Kidney capillary endothelial cell (primary cell): ENCODE measurements around the gene ZFP3.
"Not testable (repeated sequence)": the region's sequence is repeated elsewhere in the genome, so short reads cannot be mapped to it uniquely, and the experiment has no call there.

Source experiments
- DNase-seq: peaks from one replicate; pipeline ENCODE4 v3.0.0-alpha.2; 2018; ENCODE audit warnings: low spot score

The ZFP3 gene

GRCh38 chr17:5124896-5125295, 46.6 kb downstream of the ZFP3 start:
- DNase-seq = not testable (repeated sequence)

DNA sequence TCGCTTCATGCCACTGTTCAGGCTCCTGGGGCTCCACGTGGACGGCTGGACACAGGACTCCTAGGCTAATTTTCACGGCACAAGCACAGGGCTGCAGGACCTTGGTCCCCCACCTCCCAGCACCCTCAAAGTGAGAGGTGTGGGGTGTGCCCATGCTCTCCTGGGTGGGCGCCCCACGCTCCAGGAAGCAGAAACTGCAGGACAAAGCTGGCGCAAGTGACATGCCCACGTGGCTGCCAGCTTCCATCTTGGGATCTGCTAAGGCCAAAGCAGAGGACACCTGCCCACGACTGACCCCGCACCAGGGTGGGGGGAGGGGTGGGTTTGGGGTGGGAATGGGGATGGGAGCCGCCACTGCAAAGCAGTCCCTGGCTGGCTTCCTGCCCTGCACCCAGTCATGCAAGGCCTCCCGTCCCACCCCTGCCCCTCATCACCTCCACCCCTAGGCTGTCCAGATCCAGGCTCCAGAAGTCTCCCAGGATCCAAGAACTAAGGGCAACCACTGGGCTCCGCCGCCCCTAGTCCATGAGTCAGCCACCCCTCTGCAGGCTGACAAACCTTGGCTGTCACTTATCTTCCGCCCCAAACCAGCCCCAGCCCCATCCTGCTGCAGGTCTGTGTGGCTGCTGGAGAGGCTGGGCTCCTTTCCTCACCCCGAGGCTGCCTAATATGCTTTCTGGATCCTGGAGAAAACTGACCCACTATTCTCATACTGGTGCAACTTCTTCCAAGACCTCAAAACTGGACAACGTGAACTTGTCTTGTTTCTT, 48.6 kb downstream of the ZFP3 start:
- no peak for DNase-seq

DNA sequence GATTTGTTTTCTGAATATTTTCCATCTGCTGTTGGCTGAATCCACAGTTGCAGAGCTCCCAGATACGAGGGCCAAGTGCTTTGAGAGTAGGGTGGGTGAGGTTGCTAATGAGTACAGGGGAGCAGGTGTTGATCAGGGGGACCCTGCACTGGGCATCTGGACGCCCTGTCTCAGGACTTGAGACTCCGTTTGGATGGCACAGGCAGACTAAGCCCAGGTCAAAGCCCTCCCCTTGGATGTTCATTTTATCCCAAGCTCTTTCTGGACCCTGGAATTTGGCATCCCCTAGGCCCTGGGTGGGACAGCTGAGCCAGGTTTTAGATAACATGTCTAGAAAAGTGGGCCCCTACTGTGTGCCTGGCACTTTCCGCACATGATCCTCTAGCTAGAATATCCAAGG, 49.6 kb downstream of the ZFP3 start:
- no peak for DNase-seq

DNA sequence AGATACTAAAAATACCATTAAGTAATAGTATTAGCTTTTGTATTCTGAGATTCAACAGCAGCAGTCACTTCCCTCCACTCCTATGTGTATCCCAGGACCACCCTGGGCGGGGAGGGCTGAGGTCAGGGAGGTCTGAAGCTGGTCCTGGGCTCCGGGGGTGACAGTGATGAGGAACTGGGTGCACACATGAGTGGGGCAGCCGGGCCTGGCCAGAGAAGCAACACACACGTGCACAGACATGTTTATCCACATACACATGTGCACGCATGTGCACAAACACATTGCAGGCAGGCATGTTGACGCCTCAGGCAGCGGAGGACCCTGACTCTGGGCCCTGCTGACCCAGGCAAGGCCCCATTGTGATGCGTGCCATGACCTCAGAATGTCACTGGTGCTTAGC, 50.1 kb downstream of the ZFP3 start:
- not testable (repeated sequence) for DNase-seq

GRCh38 chr17:5128905-5129535, 50.8 kb downstream of the ZFP3 start:
- DNase-seq = no peak

DNA sequence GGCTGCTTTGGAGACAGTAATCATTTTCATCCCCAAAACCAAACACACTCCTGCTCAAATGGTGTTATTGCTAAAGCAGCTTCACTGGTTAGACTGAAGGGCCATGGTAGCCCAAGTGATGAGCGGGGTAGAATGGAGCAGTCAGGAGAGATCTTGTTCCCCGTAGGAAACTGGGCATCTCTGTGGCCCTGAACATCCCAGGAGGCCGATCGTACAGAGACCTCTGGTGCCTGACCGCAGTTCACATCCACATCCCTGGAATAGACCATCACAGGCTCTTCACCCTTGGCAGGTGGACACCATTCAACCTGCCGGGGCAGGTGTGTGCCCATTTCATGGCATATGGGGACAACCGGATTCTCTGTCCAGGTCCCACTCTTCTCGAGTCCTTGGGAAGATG, 51.5 kb downstream of the ZFP3 start:
- DNase-seq = not testable (repeated sequence)

DNA sequence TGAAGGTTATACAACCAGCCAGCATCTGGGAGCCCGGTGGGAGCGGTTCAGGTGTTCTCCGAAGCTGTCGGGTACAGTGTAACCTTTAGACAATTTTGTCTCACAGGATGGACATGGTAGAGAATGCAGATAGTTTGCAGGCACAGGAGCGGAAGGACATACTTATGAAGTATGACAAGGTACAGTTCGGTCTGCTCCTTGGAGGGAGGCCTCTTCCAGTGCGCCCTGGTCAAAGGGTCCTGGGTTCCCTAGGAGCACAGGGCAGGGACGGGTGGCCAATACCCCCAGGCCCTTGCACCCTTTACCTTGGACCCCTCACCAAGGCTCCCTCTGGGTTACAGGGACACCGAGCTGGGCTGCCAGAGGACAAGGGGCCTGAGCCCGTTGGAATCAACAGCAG, 52.0 kb downstream of the ZFP3 start:
- DNase-seq = not testable (repeated sequence)

DNA sequence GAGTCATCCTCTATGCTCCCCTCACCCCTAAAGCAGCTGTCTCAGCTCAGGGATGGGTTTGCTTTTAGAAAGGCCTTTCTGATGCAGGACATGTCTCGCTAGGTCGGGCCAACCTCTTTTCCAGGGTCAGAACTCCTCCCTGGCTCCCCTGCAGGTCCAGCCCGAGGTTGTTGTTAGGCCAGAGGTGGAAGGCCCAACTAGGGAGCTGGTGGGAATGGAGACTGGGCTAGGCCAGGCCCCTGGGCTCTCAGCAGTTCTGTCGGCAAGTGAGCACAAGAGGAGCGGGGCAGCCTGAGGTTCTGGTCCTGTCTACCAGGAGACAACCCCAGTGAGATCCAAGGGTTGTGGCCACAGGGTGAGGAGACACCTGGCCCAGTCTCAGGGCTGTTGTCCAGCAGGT, 52.4 kb downstream of the ZFP3 start:
- DNase-seq = not testable (repeated sequence)

- no peak for DNase-seq
Observed at GRCh38 chr17:5131146-5131715, 53.0 kb downstream of the ZFP3 start.

DNA sequence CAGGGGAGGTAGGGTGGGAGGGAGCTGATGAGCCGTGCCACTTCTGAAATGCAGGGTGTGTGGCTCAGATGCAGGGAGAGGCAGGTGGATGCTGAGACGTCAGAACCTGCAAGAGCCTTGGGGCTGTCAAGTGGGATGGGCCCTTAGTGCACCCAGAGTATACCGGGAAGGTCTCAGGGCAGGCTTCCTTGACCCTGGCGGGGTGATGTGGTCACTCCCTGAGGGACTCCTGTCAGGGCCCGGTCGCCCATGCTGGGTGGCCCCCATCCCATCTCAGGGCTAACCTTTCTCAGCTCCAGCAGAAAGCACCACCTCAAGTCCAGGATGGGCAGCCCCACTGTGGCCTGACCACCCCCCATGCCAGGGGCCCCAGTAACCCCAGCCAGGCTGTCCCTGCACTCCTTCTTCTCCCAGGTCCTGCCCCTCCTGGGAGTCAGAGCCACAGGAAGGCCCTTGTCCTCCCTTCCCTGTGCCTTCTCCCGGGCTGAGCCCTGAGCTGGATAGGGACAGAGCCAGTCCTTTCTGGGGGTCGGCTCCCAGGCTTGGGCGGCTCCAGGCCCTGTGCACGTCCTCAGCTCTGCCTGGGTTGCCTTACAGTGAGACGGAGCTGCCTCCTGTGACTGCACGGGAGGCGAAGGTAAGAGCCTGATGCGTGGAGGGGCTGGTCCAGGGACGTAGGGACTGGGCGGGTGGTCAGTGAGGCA, 53.7 kb downstream of the ZFP3 start:
- DNase-seq = not testable (repeated sequence)

DNA sequence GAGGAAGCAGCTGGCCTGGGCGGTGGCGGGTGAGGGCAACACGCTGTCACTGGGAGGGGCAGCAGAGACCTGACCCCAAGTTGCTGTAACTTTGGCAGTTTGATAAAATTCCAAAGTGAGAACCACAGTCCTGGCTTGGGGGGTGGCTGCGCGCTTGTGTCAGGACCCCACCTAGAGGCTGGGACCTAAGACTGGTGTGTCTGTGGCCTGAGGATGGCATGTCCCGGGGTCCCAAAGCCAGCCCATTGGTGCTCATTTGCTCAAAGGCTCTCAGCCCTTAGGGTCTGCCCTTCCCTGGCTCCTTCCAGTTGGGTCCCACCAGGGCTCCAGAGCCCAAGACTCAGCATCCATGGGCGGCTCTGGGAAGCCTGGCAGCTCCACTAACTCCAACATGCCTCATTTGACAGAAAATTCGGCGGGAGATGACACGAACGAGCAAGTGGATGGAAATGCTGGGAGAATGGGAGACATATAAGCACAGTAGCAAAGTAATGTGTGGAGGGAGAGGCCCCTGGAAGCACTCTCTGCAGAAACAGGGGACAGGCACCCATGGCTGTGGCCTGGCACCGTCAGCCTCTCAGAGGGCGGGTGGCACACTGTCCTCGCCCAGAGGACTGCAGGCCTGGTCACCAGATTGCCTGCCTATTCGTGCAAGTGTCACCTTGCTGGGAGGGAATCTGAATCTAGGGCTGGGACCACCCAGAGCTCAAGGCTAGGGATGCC, 54.4 kb downstream of the ZFP3 start:
- not testable (repeated sequence) for DNase-seq

DNA sequence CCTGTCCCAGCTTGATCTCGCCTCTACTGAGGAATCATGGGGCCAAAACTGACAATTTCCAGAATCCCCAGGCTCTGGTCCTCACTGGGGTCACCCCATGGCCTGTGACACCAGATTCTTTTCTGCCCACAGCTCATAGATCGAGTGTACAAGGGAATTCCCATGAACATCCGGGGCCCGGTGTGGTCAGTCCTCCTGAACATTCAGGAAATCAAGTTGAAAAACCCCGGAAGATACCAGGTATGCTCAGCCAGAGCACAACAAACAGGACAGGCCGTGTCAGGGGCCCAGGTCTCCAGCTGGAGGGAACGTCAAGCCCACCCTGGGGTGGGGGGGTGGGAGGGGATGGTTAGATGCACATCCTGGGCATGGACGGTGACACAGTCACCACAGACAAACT, 55.0 kb downstream of the ZFP3 start:
- no peak for DNase-seq

- not testable (repeated sequence) for DNase-seq
Observed at GRCh38 chr17:5133961-5134360, 55.7 kb downstream of the ZFP3 start.

DNA sequence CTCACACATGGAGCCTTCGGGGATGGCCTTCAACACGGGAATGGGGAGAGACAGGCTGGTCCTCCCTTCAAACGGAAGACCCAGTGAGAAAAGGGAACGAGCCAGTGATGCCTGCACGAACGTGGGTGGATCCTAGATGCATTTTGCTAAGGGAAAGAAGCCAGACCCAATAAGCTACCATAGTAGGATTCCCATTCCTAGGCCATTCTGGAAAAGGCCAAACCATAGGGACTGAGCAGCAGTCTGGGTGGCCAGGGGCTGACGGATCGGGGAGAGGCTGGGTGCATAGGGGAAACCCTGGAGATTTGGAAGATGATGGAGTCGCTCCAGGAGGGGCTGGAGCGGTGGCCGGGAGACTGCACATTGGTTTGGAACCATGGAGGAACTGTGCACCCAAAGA, 56.3 kb downstream of the ZFP3 start:
- DNase-seq = not testable (repeated sequence)

GRCh38 chr17:5135131-5135712, 57.0 kb downstream of the ZFP3 start:
- not testable (repeated sequence) for DNase-seq

DNA sequence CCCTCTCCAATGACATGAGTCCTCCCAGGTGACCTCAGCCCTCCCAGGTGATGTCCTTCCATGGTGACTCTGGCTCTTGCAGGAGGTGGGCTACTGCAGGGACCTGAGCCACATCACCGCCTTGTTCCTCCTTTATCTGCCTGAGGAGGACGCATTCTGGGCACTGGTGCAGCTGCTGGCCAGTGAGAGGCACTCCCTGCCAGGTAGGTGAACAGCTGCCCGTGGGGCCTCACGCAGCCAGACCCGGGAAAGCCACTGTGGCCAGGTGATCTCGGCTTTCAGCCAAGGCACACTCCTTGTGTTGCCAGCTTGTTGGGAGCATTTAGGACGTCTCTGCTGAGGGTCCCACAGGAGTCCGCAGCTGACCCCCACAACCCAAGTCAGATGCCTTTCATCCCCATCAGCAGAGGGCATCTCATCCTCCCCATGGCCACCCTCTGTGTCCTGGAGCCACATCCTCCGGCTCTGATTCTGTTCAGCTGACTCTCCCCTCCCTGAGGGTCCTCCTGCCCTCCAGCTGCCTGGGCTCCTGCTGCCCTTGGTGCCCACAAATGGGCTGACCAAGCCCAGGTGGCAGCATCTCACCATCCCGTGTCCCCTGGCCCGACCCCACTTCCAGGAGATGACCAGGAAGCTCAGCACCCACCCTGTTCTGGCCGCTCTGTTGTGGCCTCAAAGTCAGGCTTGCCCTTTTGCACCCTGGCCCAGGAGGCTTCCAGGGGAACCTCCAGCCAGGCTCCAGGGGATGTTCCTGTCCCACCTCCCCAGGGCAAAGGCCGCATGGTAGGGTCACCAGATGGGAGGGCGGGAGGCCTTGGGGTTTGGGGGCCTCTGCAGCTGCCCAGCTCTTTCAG, 57.7 kb downstream of the ZFP3 start:
- no peak for DNase-seq

DNA sequence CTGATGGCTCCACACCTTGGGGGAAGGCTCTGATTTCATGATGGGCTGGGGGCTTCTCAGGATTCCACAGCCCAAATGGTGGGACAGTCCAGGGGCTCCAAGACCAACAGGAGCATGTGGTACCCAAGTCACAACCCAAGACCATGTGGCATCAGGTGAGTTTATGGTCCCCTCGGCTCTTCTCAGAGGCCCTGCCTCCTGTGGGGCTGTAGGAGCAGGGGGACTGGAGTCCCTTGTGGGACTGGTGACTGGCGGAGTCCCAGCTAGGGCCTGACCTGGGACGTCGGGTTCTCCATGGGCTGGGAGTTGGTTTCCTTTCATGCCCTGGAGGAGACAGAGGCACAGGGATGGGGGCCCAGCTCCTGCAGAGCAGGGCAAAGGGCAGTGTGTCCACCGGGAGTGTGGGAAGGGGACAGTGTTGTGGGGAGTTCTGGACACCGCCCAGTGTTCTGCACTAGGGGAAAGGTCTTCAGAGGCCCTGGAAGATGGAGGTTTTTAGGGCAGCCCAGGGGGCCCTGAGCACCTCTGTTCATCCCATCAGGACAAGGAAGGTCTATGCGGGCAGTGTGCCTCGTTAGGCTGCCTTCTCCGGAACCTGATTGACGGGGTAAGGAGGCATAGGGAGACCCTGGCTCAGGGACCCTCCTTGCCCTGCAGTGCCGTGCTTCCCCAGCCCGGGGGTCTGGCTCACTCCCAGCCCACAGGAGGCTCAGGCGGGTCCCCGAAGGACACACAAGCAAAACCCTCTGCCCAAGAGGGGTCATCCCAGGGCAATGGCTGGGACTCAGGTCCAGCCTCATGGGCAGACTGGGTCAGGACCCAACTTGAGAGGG, 58.5 kb downstream of the ZFP3 start:
- not testable (repeated sequence) for DNase-seq

DNA sequence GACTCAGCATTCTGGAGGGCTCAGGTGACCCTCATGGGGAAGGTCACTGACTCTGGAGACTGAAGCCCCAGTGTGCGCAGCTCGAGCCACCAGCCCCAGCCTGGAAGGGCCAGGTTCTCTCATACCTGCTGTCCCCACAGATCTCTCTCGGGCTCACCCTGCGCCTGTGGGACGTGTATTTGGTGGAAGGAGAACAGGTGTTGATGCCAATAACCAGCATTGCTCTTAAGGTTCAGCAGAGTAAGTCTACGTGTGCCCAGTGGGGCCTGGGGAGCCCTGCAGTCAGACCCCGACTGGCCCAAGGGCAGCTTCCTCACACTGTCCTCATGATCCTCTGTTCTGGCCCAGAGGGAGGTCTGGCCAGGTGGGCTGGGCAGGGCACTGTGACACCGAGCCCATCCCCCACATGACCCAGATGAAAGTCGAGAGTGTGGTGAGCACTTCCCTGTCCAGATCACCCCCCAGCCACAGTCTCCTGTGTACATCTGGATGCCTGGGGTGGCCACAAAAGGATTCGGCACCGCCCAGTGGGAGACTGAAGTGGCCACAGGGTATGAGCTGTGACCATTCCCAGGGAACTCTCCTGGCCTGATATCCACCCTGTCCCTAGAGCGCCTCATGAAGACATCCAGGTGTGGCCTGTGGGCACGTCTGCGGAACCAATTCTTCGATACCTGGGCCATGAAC, 59.4 kb downstream of the ZFP3 start:
- not testable (repeated sequence) for DNase-seq

DNA sequence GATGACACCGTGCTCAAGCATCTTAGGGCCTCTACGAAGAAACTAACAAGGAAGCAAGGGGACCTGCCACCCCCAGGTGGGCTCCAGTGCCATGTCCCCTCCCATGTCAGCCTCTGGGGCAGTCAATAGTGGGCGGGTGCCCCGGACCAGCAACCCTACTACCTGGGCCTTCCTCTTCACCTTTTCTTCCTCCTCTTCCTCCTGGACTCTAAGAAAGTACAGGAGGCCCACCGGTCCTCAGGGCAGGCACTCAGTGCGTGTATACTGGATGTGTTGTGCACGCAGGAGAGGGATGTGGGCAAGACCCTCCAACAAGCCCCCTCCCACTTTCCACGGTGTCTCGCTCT, 59.9 kb downstream of the ZFP3 start:
- not testable (repeated sequence) for DNase-seq
